HEK293 (cell line): ENCODE results near the gene SMCP.

ENCODE experiments used
- CTCF ChIA-PET: fragments of 350-600 bp; formaldehyde crosslinking; extraction: SDS; loops from one replicate; lab custom pipeline; 2021; ENCODE audit warnings: antibody characterized with exemption; lab: Yijun Ruan, JAX
- POLR2A ChIA-PET: fragments of 300-600 bp; formaldehyde crosslinking; extraction: SDS; loops from one replicate; lab custom pipeline; 2020; ENCODE audit warnings: antibody characterized with exemption, inconsistent platforms; lab: Yijun Ruan, JAX
- H3K27ac ChIP-seq: fragments of 200-500 bp; sonication (Bioruptor generic); 2 replicates; pipeline ENCODE4 v1.5.1; 2014; ENCODE audit warnings: low read depth, low read length, control low read depth, inconsistent platforms; ENCODE audit errors: extremely low read depth
- H3K36me3 ChIP-seq, 2 experiments: fragments of 200-500 bp in 1 of 2; sonication (Bioruptor generic) in 1 of 2; 1 replicate in 1 of 2; 2 replicates in 1 of 2; pipeline ENCODE4 v1.5.1; 2014 to 2017; ENCODE audit warnings: inconsistent platforms in 2 of 2, low read length in 2 of 2; ENCODE audit not compliant: control insufficient read depth in 2 of 2, insufficient read depth in 1 of 2
- H3K4me1 ChIP-seq: fragments of 200-500 bp; sonication (Bioruptor generic); 2 replicates; pipeline ENCODE4 v1.5.1; 2014; ENCODE audit warnings: mild to moderate bottlenecking, low read length, inconsistent platforms; ENCODE audit not compliant: control insufficient read depth, insufficient read depth
- H3K4me3 ChIP-seq: 2 replicates; pipeline ENCODE4 v1.5.1; 2011; ENCODE audit warnings: low read depth, mild to moderate bottlenecking, control low read depth, low read length, moderate library complexity
- H3K9me3 ChIP-seq: fragments of 200-500 bp; sonication (Bioruptor generic); 2 replicates; pipeline ENCODE4 v1.5.1; 2014; ENCODE audit warnings: low read depth, low read length, inconsistent platforms; ENCODE audit not compliant: control insufficient read depth, insufficient read depth
- ELK4 ChIP-seq: IDR thresholded peaks from 2 replicates; pipeline ENCODE4 v1.6.1; 2011; ENCODE audit warnings: mild to moderate bottlenecking, low read depth, low read length, borderline replicate concordance
- INSM2 ChIP-seq: fragments of 450-650 bp; formaldehyde crosslinking; IDR thresholded peaks from 2 replicates; pipeline ENCODE4 v1.5.1; 2016; ENCODE audit warnings: missing biosample characterization, missing genetic modification characterization
- KLF9 ChIP-seq: fragments of 450-650 bp; formaldehyde crosslinking; IDR thresholded peaks from 2 replicates; pipeline ENCODE4 v1.5.1; 2016; ENCODE audit warnings: missing biosample characterization, missing genetic modification characterization, low read depth
- TSHZ1 ChIP-seq: fragments of 450-650 bp; formaldehyde crosslinking; IDR thresholded peaks from 2 replicates; pipeline ENCODE4 v1.5.1; 2016; ENCODE audit warnings: missing biosample characterization, missing genetic modification characterization, borderline replicate concordance
- WT1 ChIP-seq: fragments of 450-650 bp; formaldehyde crosslinking; IDR thresholded peaks from 2 replicates; pipeline ENCODE4 v1.5.1; 2016; ENCODE audit warnings: missing biosample characterization, missing genetic modification characterization
- ZBTB11 ChIP-seq: fragments of 450-650 bp; formaldehyde crosslinking; conservative IDR thresholded peaks from 2 replicates; pipeline ENCODE4 v1.5.1; 2016; ENCODE audit warnings: low read depth, missing biosample characterization, missing genetic modification characterization
- ZFHX2 ChIP-seq: fragments of 450-650 bp; formaldehyde crosslinking; conservative IDR thresholded peaks from 2 replicates; pipeline ENCODE4 v1.5.1; 2016; ENCODE audit warnings: missing biosample characterization, missing genetic modification characterization
- ZNF132 ChIP-seq: fragments of 450-650 bp; formaldehyde crosslinking; IDR thresholded peaks from 2 replicates; pipeline ENCODE4 v1.5.1; 2017; ENCODE audit warnings: missing biosample characterization, missing genetic modification characterization, borderline replicate concordance
- ZNF26 ChIP-seq: fragments of 450-650 bp; formaldehyde crosslinking; IDR thresholded peaks from 2 replicates; pipeline ENCODE4 v1.5.1; 2016; ENCODE audit warnings: missing biosample characterization, missing genetic modification characterization
- ZNF292 ChIP-seq: fragments of 450-650 bp; formaldehyde crosslinking; IDR thresholded peaks from 2 replicates; pipeline ENCODE4 v1.5.1; 2016; ENCODE audit warnings: low read depth, missing biosample characterization, missing genetic modification characterization, borderline replicate concordance
- ZNF335 ChIP-seq: fragments of 450-650 bp; formaldehyde crosslinking; conservative IDR thresholded peaks from 2 replicates; pipeline ENCODE4 v1.5.1; 2016; ENCODE audit warnings: missing biosample characterization, missing genetic modification characterization
- ZNF391 ChIP-seq: fragments of 450-650 bp; formaldehyde crosslinking; IDR thresholded peaks from 2 replicates; pipeline ENCODE4 v1.5.1; 2016; ENCODE audit warnings: low read depth, missing biosample characterization, missing genetic modification characterization, borderline replicate concordance
- ZNF426 ChIP-seq: fragments of 450-650 bp; formaldehyde crosslinking; IDR thresholded peaks from 2 replicates; pipeline ENCODE4 v1.5.1; 2017; ENCODE audit warnings: missing biosample characterization, missing genetic modification characterization, mild to moderate bottlenecking, inconsistent platforms, moderate library complexity
- ZNF488 ChIP-seq: fragments of 450-650 bp; formaldehyde crosslinking; IDR thresholded peaks from 2 replicates; pipeline ENCODE4 v1.5.1; 2016; ENCODE audit warnings: missing biosample characterization, missing genetic modification characterization
- ZNF513 ChIP-seq: fragments of 450-650 bp; IDR thresholded peaks from 2 replicates; pipeline ENCODE4 v1.5.1; 2018; ENCODE audit warnings: missing biosample characterization, missing genetic modification characterization
- ZNF623 ChIP-seq: fragments of 450-650 bp; formaldehyde crosslinking; IDR thresholded peaks from 2 replicates; pipeline ENCODE4 v1.5.1; 2016; ENCODE audit warnings: missing biosample characterization, missing genetic modification characterization
- ZNF660 ChIP-seq: fragments of 450-650 bp; IDR thresholded peaks from 2 replicates; pipeline ENCODE4 v1.5.1; 2018; ENCODE audit warnings: missing biosample characterization, mild to moderate bottlenecking, missing genetic modification characterization
- ZNF670 ChIP-seq: fragments of 450-650 bp; formaldehyde crosslinking; IDR thresholded peaks from 2 replicates; pipeline ENCODE4 v1.5.1; 2016; ENCODE audit warnings: missing biosample characterization, missing genetic modification characterization, low read depth

Gene SMCP

GRCh38 chr1:152902636-152903035 lies 24.5 kb downstream of the SMCP start (continued):
- TF ChIP-seq ZNF513 (tag by site-specific recombination) = no peak
- no peak for TF ChIP-seq ZNF391 (tag by site-specific recombination)

- CTCF ChIA-PET = interaction anchor here (0.6 to 1.1 kb wide), 6 partner anchors 24 to 397 kb away, joined by 3 to 5 read pairs (median 3); no protein-coding TSS in a partner anchor
- POLR2A ChIA-PET = no interaction called here
- H3K4me3 ChIP-seq = no peak overlapping the region
- TF ChIP-seq ZNF426 (tag by site-specific recombination) (no peak), ZNF660 (tag by site-specific recombination) (no peak), ZNF670 (tag by site-specific recombination) (no peak), ZNF26 (tag by site-specific recombination) (no peak), KLF9 (tag by site-specific recombination) (no peak), ZBTB11 (tag by site-specific recombination) (no peak), TSHZ1 (tag by site-specific recombination) (no peak), ZNF623 (tag by site-specific recombination) (no peak), ZNF132 (tag by site-specific recombination) (no peak), ZNF335 (tag by site-specific recombination) (no peak), ELK4 (no peak), ZNF292 (no peak), ZFHX2 (tag by site-specific recombination) (no peak), INSM2 (tag by site-specific recombination) (no peak), WT1 (tag by site-specific recombination) (no peak), ZNF488 (tag by site-specific recombination) (no peak)
Observed at GRCh38 chr1:152904688-152905440, 26.7 kb downstream of the SMCP start.

More at GRCh38 chr1:152904688-152905440, 26.7 kb downstream of the SMCP start:
- Histone ChIP-seq H3K27ac (no peak overlapping the region), H3K9me3 (no peaks in the 10 kb centered on the region), H3K4me1 (no peaks in the 10 kb centered on the region), H3K36me3 (no peaks in the 10 kb centered on the region)
